Transverse colon (tissue), 4 donors: Measurements from ENCODE around the gene VGLL4. TPM values are rescaled to one million over a fixed set of nuclear protein-coding genes. Genes with fewer than 3 reads are reported as not detected.

Experiments used
- DNase-seq: peaks from one replicate; pipeline ENCODE4 v3.0.0-alpha.2; 2019
- H3K27ac ChIP-seq, 4 donors: fragments of 200-600 bp; sonication (generic); 2 replicates each; pipeline ENCODE4 v1.5.1; 2016 to 2018; ENCODE audit warnings: inconsistent platforms in 4 of 4
- H3K27me3 ChIP-seq: fragments of 200-600 bp; sonication (generic); 2 replicates; pipeline ENCODE4 v1.5.1; 2017; ENCODE audit warnings: inconsistent platforms
- H3K36me3 ChIP-seq, 4 donors: fragments of 200-600 bp; sonication (generic); 2 replicates each; pipeline ENCODE4 v1.5.1; 2017 to 2019; ENCODE audit warnings: inconsistent platforms in 4 of 4
- H3K4me1 ChIP-seq, 4 donors: fragments of 200-600 bp; sonication (generic); 2 replicates each; pipeline ENCODE4 v1.5.1; 2017 to 2020; ENCODE audit warnings: inconsistent platforms in 4 of 4
- H3K4me3 ChIP-seq, 4 donors: fragments of 200-600 bp; sonication (generic); 1 replicate in 1 of 4; 2 replicates in 3 of 4; pipeline versions ENCODE4 v1.5.1 to v1.6.1; 2017 to 2019; ENCODE audit warnings: inconsistent platforms in 4 of 4
- H3K9me3 ChIP-seq, 2 donors: fragments of 200-600 bp; sonication (generic); 2 replicates each; pipeline ENCODE4 v1.5.1; 2017 to 2019; ENCODE audit warnings: inconsistent platforms in 2 of 2
- EP300 ChIP-seq: sonication (generic); formaldehyde crosslinking; IDR thresholded peaks from one replicate; pipeline ENCODE4 v1.6.1; 2017; ENCODE audit warnings: antibody characterized with exemption, low read depth
- POLR2A ChIP-seq: fragments of 450-650 bp; IDR thresholded peaks from one replicate; pipeline ENCODE4 v1.6.1; 2016; ENCODE audit warnings: antibody characterized with exemption, mild to moderate bottlenecking, moderate library complexity
- POLR2AphosphoS5 ChIP-seq, 3 donors: sonication (generic); formaldehyde crosslinking; IDR thresholded peaks; one replicate each; pipeline ENCODE4 v1.6.1; 2016; ENCODE audit warnings: antibody characterized with exemption in 3 of 3
- WGBS, 2 donors: methylation state at CpG; one replicate each; pipeline ENCODE4 v1.1.5; 2018; ENCODE audit warnings: low coverage in 1 of 2; 5-methylcytosine and 5-hydroxymethylcytosine counted together
- in situ Hi-C, 4 donors: fragments of 200-750 bp; cut with MboI; loops; one replicate each; pipeline versions ENCODE4 v1.15.0 to v1.15.1; 2017; ENCODE audit warnings: low sequenced_read_pairs in 3 of 4, low pct_ligation_motif_present in 1 of 4, low pct_unique_long_range_greater_than_20kb in 1 of 4
- intact Hi-C: fragments of 100-400 bp; cut with DNase I; formaldehyde crosslinking; loops from one replicate; pipeline ENCODE4 v1.15.1; 2023; ENCODE audit warnings: low total_unique reads
- total RNA-seq, 4 donors: library from RNA; depleted of rRNA; stranded (reverse); fragments of >200 nt; gene quantifications; one replicate each; pipeline ENCODE4 v1.1.0, GENCODE V29; 2016
- TF ChIP-seq, protein P1 (sequence below), 5 experiments: fragments of 200-600 bp in 3 of 5; fragments of 450-650 bp in 2 of 5; sonication (generic) in 3 of 5; IDR thresholded peaks; 1 replicate in 2 of 5; 2 replicates in 3 of 5; pipeline ENCODE4 v1.5.1; 2016 to 2017; ENCODE audit warnings: antibody characterized with exemption in 5 of 5, inconsistent platforms in 3 of 5, mild to moderate bottlenecking in 2 of 5, moderate library complexity in 1 of 5

Gene VGLL4
- total RNA-seq, 4 donors from 2014 or later = 67.3 to 175 (median 95.0) TPM

GRCh38 chr3:11662392-11662990, 18.8 kb upstream of the VGLL4 start:
- in situ Hi-C loops (loop anchor here in 2 of 4 donors (25.0 kb wide), 2 partner anchors 150 to 425 kb away; no protein-coding TSS in a partner anchor), intact Hi-C loops (loop anchor here (1.0 kb wide), 1 partner anchor 21 kb away; no protein-coding TSS in a partner anchor)
- no peaks in the 10 kb centered on the region for H3K27me3 ChIP-seq
- H3K4me3 ChIP-seq = no peak overlapping the region
- 88 to 91% methylated on average over 2 of the region's 2 CpGs for WGBS, 2 donors
- H3K9me3 ChIP-seq = no peaks in the 10 kb centered on the region
- H3K27ac ChIP-seq = no peak overlapping the region
- H3K36me3 ChIP-seq = no peaks in the 10 kb centered on the region
- H3K4me1 ChIP-seq = peaks cover 3 to 51% (median 20%) of the 10 kb centered on the region in 4 donors
- TF ChIP-seq, protein P1, sequence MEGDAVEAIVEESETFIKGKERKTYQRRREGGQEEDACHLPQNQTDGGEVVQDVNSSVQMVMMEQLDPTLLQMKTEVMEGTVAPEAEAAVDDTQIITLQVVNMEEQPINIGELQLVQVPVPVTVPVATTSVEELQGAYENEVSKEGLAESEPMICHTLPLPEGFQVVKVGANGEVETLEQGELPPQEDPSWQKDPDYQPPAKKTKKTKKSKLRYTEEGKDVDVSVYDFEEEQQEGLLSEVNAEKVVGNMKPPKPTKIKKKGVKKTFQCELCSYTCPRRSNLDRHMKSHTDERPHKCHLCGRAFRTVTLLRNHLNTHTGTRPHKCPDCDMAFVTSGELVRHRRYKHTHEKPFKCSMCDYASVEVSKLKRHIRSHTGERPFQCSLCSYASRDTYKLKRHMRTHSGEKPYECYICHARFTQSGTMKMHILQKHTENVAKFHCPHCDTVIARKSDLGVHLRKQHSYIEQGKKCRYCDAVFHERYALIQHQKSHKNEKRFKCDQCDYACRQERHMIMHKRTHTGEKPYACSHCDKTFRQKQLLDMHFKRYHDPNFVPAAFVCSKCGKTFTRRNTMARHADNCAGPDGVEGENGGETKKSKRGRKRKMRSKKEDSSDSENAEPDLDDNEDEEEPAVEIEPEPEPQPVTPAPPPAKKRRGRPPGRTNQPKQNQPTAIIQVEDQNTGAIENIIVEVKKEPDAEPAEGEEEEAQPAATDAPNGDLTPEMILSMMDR (IDR thresholded peaks at IDR 0.05) = peak; percentile 13 to 33 (median 24)
- TF ChIP-seq POLR2AphosphoS5 (IDR thresholded peaks at IDR 0.05) (no peak), POLR2A (no peak), EP300 (no peak)
- DNase-seq = no peak

GRCh38 chr3:11661827-11662226, 18.1 kb upstream of the VGLL4 start:
- in situ Hi-C loops = loop anchor here in 2 of 4 donors (25.0 kb wide), 2 partner anchors 150 to 425 kb away; no protein-coding TSS in a partner anchor
- intact Hi-C loops = loop anchor here (1.0 kb wide), 1 partner anchor 21 kb away; no protein-coding TSS in a partner anchor
- Histone ChIP-seq H3K27me3 (no peaks in the 10 kb centered on the region), H3K36me3 (no peaks in the 10 kb centered on the region), H3K4me1 (peaks cover 3 to 56% (median 23%) of the 10 kb centered on the region in 4 donors), H3K9me3 (no peaks in the 10 kb centered on the region), H3K27ac (no peak overlapping the region), H3K4me3 (no peak overlapping the region)
- 66% methylated on average over 5 of the region's 5 CpGs for WGBS, 2 donors
- TF ChIP-seq EP300 (no peak), POLR2AphosphoS5 (IDR thresholded peaks at IDR 0.05) (no peak), POLR2A (no peak)
- TF ChIP-seq, protein P1 (IDR thresholded peaks at IDR 0.05) = no peak
- no peak for DNase-seq

GRCh38 chr3:11661052-11661656, 17.4 kb upstream of the VGLL4 start:
- Histone ChIP-seq H3K9me3 (no peaks in the 10 kb centered on the region), H3K4me1 (peaks cover 3 to 56% (median 23%) of the 10 kb centered on the region in 4 donors), H3K27me3 (no peaks in the 10 kb centered on the region), H3K36me3 (no peaks in the 10 kb centered on the region), H3K4me3 (no peak overlapping the region), H3K27ac (peak overlapping the region in 2 of 4 donors; percentile 50 to 56)
- DNase-seq = no peak
- no peak for TF ChIP-seq POLR2A
- TF ChIP-seq, protein P1 (IDR thresholded peaks at IDR 0.05) = no peak
- TF ChIP-seq EP300 = no peak
- TF ChIP-seq POLR2AphosphoS5 (IDR thresholded peaks at IDR 0.05) = no peak
- WGBS, 2 donors = 44 to 79% methylated on average over 3 to 7 of the region's 7 CpGs
- intact Hi-C loops = no loop called here
- in situ Hi-C loops = loop anchor here in 2 of 4 donors (25.0 kb wide), 2 partner anchors 151 to 424 kb away; no protein-coding TSS in a partner anchor

DNA sequence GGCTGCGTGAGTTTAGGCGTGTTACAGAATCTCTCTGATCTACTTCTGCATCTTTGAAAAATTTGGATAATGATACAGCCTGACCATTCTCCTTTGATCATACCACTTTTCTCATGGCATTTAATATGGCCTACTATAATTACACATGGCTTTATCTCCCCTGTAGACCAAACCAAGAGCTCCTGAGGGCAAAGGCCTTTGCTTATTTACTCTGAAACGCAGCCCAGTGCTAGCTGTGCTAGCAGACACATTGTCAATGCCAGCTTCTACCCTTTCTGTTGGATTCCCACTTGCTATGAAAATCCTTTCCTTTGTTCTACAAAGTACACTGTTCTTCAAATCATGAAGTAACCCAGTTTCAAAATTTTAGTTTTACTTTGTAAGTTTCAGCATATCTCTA, 16.5 kb upstream of the VGLL4 start:
- DNase-seq = peak; percentile 33
- intact Hi-C loops = no loop called here

More for the DNA sequence above, 16.5 kb upstream of the VGLL4 start:
- Histone ChIP-seq H3K27ac (peak overlapping the region in 3 of 4 donors; percentile 4 to 56 (median 50)), H3K4me3 (no peak overlapping the region), H3K4me1 (peaks cover 3 to 56% (median 23%) of the 10 kb centered on the region in 4 donors), H3K36me3 (no peaks in the 10 kb centered on the region), H3K9me3 (no peaks in the 10 kb centered on the region), H3K27me3 (no peaks in the 10 kb centered on the region)
- WGBS, 2 donors = 38 to 40% methylated on average over 3 of the region's 3 CpGs
- TF ChIP-seq POLR2AphosphoS5 (IDR thresholded peaks at IDR 0.05) (peak in 1 of 3 donors; percentile 6), EP300 (no peak), POLR2A (no peak)
- TF ChIP-seq, protein P1 (IDR thresholded peaks at IDR 0.05) = no peak
- in situ Hi-C loops = loop anchor here in 2 of 4 donors (25.0 kb wide), 2 partner anchors 152 to 423 kb away; no protein-coding TSS in a partner anchor
